HG03066 (cell line): ENCODE results near the gene FEM1B.

Experiments used
- ATAC-seq: cut with Tn5 transposase; IDR thresholded peaks from one replicate; pipeline ENCODE4 v1.9.1; 2021; ENCODE audit warnings: low read depth; ENCODE audit not compliant: unreplicated experiment

FEM1B gene

DNA sequence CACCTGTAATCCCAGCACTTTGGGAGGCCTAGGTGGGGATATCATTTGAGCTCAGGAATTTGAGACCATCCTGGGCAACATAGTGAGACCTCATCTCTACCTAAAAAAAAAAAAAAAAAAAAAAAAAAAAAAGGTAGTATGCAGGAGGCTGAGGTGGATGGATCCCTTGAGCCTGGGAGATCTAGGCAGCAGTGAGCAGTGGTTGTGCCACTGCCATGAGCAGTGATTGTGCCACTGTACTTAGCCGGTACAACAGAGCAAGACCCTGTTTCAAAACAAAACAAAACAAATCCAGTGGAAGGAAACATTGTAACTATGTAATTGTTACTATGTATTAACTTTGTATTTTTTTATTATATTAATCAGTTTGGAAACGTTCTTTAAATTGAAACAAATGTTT, 5.9 kb downstream of the FEM1B start:
- no peak for ATAC-seq

DNA sequence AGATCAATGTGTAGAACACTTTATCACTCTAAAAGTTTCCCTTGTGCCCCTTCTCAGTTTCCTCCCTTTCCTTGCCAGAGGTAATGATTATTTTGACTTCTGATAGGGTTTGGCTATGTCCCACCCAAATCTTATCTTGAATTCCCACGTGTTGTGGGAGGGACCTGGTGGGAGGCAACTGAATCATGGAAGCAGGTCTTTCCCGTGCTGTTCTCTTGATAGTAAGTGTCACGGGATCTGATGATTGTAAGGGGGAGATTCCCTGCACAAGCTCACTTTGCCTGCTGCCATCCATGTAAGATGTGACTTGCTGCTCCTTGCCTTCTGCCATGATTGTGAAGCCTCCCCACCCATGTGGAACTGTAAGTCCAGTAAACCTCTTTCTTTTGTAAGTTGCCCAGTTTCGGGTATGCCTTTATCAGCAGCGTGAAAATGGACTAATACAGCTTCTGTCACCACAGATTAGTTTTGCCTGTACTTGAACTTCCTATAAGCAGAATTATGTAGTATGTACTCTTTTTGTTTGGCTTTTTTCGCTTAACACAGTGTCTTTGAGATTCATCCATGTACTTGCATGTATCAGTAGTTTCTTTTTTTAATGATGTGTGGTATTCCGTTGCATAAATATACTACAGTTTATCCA, 7.2 kb downstream of the FEM1B start:
- ATAC-seq = no peak

DNA sequence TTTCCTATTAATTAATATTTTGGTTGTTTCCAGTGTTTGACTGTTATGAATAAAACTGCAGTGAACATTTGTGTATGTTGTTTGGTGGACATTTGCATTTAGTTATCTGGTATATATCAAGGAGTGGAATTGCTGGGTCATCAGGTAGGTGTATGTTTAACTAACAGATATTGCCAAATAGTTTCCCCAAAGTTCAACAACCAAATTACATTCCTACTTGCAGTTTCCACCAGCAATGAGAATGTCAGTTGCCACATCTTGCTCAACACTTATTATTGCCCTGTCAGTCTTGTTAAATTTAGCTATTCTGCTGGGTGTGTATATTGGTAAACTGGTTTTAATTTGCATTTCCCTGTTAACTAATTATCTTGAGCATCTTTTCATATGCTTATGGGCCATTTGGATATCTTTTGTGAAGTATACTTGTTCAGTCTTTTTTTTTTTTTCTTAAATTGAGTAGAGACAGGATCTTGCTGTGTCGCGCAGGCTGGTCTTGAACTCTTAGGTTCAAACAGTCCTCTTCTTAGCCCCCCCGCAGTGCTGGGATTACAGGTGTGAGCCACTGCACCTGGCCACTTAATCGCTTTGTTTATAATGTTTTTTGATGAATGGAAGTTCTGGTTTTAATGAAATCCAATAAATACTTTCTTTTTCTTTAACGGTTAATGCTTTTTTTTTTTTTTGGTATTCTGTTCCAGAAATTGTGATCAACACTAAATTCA, 7.9 kb downstream of the FEM1B start:
- no peak for ATAC-seq

DNA sequence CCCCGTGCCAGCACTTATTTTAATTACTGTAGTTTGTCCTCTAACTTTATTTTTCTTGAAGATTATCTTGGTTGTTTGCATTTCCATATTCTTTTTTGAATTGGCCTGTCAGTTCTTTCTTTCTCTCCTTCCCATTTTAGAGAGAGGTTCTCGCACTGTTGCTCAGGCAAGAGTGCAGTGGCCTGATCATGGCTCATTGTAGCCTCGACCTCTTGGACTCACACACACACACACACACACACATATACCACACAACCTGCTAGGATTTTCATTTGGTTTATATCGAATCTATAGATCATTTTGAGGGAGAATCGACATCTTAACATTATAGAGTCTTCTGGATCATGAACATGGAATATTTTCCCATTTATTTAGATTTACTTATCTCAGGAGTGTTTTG, 8.7 kb downstream of the FEM1B start:
- ATAC-seq = no peak

DNA sequence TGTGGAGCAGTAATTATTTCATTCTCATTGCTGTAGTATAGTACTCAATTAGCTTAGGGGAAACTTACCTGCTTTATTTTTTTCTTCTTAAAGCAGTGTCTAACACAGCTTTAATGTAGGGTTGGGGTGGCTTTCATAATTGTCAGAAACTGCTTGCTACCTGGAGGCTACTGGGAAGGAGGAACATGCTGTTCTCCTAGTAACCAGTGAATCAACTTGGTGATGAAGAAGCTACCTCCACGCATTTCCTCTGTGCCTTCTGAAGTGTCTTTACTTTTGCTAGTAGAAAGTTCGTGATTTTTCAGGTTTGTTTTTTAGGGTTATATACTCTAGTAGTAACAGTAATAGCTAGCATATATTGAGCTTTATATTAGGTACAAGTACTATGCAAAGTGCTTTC, 11.5 kb downstream of the FEM1B start:
- no peak for ATAC-seq

DNA sequence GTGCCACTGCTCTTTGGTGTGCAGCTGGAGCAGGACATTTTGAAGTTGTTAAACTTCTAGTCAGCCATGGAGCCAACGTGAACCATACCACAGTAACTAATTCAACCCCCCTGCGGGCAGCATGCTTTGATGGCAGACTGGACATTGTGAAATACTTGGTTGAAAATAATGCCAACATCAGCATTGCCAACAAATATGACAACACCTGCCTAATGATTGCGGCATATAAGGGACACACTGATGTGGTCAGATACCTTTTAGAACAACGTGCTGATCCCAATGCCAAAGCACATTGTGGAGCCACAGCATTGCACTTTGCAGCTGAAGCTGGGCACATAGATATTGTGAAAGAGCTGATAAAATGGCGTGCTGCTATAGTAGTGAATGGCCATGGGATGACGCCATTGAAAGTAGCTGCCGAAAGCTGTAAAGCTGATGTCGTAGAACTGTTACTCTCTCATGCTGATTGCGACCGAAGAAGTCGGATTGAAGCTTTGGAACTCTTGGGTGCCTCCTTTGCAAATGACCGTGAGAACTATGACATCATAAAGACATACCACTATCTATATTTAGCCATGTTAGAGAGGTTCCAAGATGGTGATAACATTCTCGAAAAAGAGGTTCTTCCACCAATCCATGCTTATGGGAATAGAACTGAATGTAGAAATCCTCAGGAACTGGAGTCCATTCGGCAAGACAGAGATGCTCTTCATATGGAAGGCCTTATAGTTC, 12.2 kb downstream of the FEM1B start:
- ATAC-seq = no peak

DNA sequence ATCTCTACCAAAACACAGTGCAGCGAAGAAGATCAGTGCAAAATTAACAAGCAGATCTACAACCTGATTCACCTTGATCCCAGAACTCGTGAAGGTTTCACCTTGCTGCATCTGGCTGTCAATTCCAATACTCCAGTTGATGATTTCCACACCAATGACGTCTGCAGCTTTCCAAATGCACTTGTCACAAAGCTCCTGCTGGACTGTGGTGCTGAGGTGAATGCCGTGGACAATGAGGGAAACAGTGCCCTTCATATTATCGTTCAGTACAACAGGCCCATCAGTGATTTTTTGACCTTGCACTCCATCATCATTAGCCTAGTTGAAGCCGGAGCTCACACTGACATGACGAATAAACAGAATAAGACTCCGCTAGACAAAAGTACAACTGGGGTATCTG, 13.2 kb downstream of the FEM1B start:
- ATAC-seq = no peak

DNA sequence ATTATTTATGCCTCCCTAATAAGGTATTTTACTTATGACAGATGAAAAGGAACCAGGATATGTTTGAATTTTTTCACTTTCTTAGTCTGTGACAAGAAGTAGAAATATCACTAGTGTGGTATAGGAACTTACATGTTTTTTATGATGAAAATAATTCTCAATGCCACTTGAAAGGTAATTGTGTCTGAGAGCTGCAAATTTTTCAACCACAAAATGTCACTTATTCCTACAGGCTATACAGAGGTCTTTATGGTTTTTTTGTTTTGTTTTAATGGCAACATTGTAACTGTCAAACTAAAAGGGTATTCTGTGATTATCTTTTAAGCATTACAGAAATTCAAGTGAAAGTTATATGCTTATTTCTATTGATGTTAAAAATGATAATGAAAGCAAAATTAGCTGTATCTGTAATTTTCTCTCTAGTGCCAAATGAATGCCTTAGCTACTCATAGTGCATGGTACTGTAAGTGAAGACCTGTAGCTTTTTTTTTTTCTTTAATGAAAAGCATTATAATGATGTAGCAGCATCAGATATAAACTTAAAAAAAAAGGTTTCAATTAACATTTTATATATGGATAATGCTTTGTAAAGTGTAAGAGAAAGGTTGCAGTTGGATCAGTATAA, 14.7 kb downstream of the FEM1B start:
- no peak for ATAC-seq

DNA sequence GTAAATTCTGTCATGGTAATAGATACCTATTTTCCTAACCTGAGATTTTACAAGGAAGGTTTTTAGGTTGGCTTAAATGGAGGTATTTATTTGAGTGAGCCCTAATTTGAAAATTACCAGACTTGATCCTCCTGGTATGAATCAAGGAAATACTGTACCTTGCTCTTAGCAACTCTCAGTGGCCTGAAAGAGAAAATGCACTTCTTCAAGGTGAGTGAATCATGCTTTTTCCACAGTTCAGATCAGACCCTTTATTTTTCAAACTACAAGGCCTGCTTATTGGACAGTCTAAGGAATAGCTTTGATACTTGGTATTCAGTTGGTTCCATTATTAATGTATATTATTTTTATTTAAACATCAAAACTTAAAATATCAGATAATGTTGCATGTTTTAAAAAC, 15.4 kb downstream of the FEM1B start:
- no peak for ATAC-seq

DNA sequence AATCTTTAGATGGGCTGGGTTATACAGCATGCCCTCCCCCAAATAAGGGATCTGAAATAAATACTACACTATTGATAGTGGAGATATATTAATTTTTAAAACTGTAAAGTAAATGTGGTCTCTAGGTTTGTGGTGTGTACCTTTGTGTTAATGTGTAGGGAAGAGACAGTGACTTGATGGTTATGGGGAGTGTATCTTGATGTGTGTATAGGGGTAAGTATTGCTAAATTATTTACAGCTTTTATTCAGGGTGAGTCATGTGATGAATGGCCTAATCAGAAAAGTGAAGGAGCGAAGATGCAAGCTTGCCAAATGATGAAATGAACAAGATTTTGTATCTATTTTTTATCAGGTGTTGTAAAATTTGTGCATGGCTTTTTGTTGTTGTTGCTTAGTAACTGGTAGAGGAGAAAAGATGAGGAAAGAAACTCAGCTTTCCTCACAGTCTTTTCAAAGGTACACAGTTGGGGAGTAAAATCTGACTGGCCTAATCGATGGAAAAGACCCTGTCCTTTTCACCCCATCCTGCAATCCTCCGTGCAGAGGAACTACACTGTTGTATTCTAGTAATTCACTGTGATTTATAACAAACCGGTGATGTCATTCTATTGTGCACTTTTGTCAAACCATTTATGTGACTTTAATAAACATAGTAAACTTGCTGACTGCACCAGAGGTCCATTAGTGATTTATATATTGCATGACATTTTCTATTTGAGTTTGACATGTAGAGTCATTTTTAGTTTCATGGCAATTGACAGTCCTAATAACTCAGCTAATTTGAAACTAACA, 17.7 kb downstream of the FEM1B start:
- no peak for ATAC-seq

DNA sequence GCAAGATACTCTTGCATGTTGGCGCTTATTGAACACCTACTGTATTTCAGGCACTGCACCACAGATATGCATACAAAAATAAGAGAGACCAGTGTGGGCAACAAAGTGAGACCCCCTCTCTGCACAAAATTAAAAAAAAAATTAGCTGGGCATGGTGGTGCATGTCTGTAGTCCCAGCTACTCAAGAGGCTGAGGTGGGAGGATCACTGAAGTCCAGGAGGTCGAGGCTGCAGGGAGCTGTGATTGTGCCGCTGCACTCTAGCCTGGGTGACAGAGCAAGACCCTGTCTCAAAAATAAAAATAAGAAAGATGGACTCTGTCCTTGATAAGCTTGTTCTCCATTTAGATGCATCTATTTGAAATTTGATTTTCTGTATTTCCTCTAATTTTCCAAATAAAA, 20.8 kb downstream of the FEM1B start:
- no peak for ATAC-seq

DNA sequence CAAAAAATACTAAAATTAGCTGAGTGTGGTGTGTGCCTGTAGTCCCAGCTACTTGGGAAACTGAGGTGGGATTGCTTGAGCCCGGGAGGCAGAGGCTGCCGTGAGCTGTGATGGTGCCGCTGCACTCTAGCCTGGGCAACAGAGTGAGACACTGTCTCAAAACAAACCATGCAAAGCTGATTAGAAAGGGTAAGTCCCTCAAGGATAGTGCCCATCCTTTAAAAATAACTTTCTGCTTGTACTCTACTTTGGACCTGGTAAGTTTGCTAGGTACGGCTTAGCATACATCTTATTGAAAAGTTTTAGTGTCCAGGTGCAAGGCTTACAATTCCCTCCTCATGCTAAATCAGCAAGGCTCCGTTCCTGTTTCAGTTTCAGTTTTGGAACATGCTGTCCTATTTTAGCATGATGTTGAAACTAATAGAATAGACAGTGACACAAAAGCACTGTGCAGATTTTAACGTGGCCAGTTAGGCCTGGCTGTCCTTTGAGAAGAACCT, 21.4 kb downstream of the FEM1B start:
- peak; percentile 86 for ATAC-seq

DNA sequence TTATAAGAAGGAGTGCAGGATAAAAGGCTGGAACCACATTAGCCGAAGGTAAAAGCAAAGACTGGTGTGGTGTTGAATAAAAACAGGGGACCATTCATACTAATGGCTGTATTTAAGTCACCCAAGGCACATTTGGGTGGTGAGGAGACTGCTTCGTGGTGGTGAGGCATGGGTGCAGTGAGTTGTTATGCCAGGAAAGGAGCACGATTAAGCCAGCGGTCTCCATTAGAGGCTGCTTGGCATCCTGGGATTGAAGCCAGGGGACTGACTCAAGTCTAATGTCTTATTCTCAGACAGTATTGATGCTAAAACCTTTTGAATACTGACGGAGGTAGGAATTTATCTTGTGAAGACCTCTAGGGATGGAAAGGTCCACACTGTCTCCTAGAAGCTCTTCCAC, 21.9 kb downstream of the FEM1B start:
- ATAC-seq = no peak

DNA sequence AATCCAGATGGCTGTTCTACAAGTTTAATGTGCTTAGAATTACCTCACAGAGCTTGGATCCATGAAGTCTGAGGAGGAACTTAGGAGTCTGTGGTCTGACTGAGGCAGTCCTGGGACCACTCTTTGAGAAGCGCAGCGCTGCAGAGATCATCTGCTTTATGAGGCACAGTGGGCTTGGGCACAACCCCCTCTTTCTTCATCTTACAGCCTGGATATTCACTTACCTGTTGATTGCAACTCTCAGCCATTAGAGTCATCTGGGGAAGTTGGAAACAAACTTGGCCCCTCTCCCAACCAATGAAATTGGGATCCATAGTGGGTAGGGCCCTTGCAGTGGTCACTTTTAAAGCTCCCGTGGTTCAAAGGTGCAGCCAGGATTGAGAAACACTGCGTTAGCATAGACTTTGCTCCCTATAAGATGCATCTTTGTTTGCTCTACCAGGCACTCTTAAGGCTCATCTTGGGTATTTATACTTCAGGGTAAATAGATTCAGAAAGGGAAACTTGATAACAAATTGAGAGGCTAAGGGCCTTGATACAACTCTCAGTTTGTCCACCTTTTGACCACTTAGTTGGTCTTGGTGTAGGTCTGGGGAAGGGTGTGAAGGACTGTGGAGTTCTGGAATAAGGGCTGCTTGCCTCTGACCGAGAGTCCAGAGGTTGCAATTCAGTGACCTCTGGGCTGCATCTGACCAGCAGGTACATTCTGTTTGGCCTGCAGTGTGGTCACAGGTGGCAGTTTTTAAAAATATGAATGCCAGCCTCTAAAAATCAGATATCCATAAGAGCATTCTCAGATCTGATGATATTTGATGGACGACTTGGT, 22.8 kb downstream of the FEM1B start:
- no peak for ATAC-seq

DNA sequence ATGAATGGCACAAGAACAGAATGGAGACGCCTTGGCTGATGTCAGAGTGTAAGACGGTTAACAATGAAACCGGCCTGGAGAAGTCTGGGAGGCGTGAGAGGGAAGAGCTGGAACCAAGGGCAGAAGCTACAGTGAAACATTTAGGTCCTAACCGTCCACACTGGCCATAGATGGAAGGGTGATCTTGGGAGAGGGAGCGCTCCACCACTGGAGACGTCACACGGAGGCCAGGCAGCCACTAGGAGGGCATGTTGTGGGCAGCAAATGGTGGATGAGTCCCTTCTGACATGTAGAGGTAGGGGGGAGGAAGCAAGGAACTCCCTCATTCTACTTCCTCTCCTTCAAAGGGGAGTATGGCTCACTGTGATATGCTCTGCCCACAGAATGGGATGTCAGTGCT, 23.8 kb downstream of the FEM1B start:
- no peak for ATAC-seq

DNA sequence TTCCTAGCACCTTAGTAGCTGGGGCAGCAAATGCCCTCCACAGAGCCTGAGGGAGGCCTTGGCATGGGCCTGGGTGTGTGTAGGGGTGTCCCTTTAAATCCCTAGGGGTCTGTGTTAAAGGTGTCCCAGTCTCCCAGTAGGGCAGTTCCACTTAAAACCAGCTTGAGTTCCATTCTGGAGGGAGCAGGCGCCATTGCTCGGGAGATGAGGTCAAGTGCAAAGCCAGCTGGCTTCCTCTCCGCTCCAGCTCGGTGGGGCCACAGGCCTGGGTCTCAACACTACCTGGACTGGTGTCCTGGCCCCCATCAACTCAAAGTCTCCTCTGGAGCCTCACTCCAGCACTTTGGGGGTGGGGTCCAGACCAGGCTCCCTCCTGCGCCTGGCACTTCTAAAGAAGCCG, 25.2 kb downstream of the FEM1B start:
- ATAC-seq = no peak

DNA sequence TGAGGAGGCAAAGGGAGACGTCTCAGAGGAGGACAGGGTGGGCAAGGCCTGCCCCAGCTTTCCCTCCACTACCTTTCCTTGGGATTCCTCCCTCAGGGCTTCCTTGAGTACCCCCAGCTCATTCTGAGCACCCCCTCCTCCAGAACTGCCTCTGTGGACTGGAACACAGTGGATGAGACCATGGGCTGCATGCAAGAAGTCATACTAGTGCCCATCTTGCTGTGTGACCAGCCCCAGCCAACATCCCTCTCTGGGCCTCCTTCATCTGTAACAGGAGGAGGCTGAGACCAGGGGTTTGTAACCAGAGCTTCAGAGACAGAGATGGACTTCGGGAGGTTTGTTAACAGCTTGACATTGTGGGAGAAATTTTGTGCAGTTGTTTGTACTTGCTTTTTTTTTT, 25.6 kb downstream of the FEM1B start:
- no peak for ATAC-seq

DNA sequence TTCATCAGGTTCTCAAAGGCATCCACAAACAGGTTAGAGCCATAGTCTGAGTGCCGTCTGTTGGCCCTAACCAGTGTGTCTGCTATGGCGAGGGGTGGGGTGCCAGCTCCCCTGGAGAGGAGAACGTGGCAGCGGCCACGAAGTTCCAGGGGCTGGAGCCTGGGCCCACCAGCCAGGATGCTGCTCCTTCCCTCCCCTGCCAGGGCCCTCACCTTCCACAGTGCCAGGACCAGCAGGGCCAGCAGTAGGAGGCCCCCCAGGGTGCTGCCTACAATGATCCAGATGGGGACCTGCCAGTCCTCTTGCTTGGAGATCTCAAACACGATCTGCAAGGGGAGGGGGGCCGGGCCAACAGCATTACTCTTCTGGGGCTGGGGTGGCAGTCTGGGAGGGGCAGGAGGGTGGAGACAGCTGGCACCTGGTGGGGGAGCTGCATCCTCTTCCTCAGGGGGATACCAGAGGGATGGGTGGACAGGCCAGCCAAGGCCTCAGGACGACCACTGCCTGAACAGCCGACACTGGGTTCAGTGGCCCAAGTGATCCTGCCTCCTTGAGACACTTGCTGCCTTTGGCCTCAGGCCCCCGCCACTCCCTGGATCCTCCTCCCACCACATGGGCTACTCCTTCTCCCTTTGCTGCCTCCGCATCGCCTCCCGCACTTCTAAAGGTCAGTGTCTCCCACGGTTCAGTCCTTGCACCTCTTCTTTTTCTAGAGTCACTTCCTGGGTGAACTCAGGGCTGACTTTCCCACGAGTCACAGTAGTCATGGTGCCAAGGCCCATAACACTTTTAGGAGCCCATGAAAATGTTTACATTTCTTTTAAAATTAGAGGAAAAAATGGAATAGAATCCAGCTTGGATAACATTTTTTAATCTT, 26.3 kb downstream of the FEM1B start:
- no peak for ATAC-seq
